Measurements from ENCODE around the gene GCAT.

GCAT gene

DNA sequence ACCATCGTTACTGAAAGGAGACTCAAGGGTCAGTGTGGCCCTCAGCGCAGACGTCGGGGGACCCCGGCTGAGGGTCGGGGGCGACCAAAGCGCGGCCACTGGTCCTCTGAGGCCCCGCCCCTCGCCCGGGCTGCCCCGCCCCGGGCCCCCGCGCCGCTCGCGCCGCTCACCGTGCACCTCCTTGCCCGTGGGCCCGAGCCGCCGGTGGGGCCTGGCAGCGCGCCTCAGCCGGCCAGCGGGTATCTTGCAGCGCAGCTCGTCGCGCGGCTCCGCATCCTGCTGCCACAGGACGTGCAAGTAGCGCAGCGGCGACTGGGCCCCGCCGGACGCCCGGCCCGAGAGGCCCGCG lies 36.0 kb downstream of the GCAT start:
- no peak for DNase-seq (ENCODE audit: low read depth)

DNA sequence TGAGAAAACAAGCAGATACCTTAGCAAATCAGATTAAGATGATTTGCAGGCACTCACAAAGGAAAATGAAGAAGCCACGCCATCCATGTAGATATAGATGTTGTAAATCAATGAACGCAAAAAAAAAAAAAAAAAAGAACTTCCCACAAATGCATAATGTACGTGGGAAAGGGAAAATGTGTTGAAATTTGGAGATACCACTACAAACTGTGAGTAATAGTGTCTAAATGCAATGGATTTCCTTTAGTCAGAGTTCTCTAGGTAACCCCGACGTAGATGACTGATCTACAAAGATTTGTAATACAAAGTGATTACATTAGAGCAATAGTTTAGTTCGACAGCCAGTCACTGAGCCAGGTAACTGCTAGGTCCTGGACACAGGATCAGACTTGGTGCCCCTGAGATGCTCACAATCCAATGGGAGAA lies 37.2 kb downstream of the GCAT start:
- DNase-seq (ENCODE audit: low read depth) = peak; percentile 56

- DNase-seq (ENCODE audit: low read depth) = no peak
Measured at GRCh38 chr22:37846433-37846832, 38.7 kb downstream of the GCAT start.

- peak; percentile 55 for DNase-seq (ENCODE audit: low read depth)
Measured at GRCh38 chr22:37848587-37849088, 40.9 kb downstream of the GCAT start.

DNA sequence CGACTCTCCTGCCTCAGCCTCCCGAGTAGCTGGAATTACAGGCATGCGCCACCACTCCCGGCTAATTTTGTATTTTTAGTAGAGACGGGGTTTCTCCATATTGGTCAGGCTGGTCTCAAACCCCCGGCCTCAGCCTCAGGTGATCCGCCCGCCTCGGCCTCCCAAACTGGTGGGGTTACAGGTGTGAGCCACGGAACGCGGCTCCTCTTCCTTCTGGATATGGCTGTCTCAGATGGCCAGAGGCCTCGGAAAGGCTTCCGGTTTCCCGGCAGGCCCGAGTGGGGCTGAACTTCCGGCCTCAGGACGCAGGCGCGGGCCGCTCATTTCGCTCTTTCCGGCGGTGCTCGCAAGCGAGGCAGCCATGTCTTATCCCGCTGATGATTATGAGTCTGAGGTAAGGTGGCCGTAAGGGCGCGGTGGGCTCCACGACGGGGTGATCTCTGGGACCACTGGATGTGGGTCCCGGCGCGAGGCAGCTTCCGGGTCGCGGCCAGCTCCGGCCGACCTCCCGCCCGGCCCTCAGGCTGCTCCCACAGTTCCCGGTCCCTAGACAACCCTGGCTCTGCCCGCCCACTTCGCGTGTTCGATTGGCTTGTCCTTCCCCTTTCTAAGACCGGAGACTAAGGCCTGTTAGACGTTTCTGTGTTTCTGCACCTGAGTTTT lies 41.5 kb downstream of the GCAT start, which contains the start of gene EIF3L:
Gene EIF3L (plus strand): TSS at position 331 of the 663 bp plus-strand sequence. CDS start 31 bp downstream, at position 362.
- peak; percentile 94 for DNase-seq (ENCODE audit: low read depth)

DNA sequence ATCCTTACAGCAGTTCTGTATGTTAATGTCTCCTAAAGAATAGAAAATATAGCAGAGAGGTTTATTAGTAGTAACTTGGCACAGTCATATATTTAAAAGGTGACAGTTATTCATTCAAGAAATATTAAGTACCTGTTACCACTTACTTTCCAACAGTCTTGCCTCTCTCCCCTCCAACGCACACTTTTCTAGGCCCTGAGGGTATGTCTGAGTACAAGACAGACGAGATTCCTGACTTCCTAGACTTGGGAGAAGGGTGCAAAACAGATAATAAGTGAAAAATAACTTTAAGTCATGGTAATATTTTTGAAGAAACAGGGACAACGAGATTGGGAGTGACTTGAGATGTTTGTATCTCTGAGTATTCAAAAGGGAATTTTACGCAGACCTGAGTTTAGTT lies 43.1 kb downstream of the GCAT start:
- no peak for DNase-seq (ENCODE audit: low read depth)

DNA sequence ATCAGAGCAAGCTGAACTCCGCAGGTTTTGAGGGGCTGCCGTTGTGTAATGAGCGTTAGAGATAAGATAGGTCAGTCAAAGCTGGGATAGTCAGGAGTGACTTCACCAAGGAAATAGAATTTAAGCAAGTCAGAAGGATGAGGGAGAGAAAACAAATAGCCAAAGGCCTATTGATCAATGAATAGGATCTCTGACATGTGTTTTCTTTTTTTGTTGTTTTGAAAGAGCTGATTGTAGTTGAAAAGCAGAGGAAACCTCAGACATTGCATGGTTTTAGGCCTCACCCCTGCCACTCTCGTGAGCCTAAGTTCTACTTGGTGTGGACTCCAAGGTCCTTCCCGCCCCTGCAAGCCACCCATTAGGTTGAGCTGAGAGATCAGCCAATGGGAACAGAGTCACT lies 44.7 kb downstream of the GCAT start:
- DNase-seq (ENCODE audit: low read depth) = no peak

DNA sequence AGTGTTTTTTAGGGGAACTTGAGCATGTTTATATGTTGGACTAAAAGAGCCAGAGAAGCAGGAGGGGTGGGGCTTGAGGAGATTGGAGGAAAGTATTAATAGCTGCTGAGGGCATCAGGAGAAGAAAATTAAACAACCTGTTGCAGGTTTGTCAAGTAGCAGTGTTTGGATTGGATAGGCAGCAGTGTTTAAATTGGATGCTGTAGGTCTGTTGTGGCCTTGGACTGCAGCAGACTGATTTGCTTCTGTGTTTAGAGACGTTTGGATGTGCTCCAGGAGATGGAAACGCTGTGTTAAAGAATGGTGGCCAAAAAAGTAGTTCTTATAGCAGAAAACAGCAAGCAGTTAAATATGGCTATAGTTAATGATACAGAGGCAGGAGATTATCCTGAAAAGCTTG lies 47.2 kb downstream of the GCAT start:
- no peak for DNase-seq (ENCODE audit: low read depth)

GRCh38 chr22:37855462-37855861 lies 47.7 kb downstream of the GCAT start:
- no peak for DNase-seq (ENCODE audit: low read depth)

DNA sequence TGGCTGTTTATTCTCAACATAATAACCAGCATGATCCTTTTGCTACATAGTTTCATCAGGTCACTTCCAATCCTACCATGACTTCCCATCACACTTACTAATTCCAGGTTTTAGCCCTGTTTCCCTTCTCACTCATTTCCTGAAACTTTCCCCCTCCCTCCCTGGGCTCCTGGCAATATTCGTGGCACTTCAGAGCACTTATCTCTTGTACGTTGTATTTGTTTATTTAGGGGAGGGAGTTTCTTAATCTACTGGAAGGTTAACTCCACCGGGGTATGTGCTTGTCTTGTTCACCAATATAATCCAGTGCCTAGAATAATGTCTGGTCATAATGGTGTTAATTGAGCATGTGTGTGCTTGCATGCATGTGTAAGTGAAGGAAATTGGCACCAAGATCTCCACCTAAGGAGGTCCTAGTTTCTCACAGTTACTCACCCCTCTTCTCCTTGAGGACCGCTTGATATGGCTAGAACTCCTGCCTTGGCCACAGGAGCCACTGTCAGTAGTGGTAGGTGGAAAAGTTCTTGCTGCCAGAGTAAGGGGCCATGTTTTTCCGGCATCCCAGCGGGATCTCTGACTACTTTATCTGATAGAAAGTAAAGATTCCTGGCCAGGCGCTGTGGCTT lies 53.2 kb downstream of the GCAT start:
- DNase-seq (ENCODE audit: low read depth) = no peak

GRCh38 chr22:37862570-37863325 lies 55.0 kb downstream of the GCAT start:
- DNase-seq (ENCODE audit: low read depth) = no peak

- no peak for DNase-seq (ENCODE audit: low read depth)
Measured at GRCh38 chr22:37865510-37865909, 57.8 kb downstream of the GCAT start.

All from ELR (cell line).